H9 (cell line): ENCODE measurements around the gene TTC7B. TPM values are rescaled to one million over a fixed set of nuclear protein-coding genes. Genes with fewer than 3 reads are reported as not detected.

Source experiments
- DNase-seq: peaks from one replicate; pipeline ENCODE4 v3.0.0-alpha.2; 2017
- H2AFZ ChIP-seq: one replicate; pipeline ENCODE4 v1.6.1; 2013; ENCODE audit warnings: mild to moderate bottlenecking, low read length, control low read depth, moderate library complexity
- H2AK5ac ChIP-seq: 2 replicates; pipeline ENCODE4 v1.6.1; 2013; ENCODE audit warnings: low read length, control low read depth, mixed read lengths; ENCODE audit not compliant: insufficient read length
- H2BK120ac ChIP-seq: one replicate; pipeline ENCODE4 v1.6.1; 2013; ENCODE audit warnings: low read depth, mild to moderate bottlenecking, low read length, control low read depth, inconsistent platforms; ENCODE audit not compliant: poor library complexity, severe bottlenecking
- H2BK12ac ChIP-seq: 2 replicates; pipeline ENCODE4 v1.6.1; 2013; ENCODE audit warnings: low read length, control low read depth, mixed read lengths, low read depth; ENCODE audit not compliant: insufficient read length
- H2BK15ac ChIP-seq: 2 replicates; pipeline ENCODE4 v1.6.1; 2013; ENCODE audit warnings: low read depth, low read length, control low read depth
- H2BK20ac ChIP-seq: one replicate; pipeline ENCODE4 v1.6.1; 2013; ENCODE audit warnings: low read depth, mild to moderate bottlenecking, low read length, control low read depth, inconsistent platforms; ENCODE audit not compliant: poor library complexity, severe bottlenecking
- H2BK5ac ChIP-seq: 2 replicates; pipeline ENCODE4 v1.6.1; 2013; ENCODE audit warnings: low read length, control low read depth, mixed read lengths; ENCODE audit not compliant: insufficient read length
- H3K14ac ChIP-seq: 2 replicates; pipeline ENCODE4 v1.6.1; 2013; ENCODE audit warnings: low read length, control low read depth; ENCODE audit not compliant: insufficient read depth
- H3K18ac ChIP-seq: 2 replicates; pipeline ENCODE4 v1.6.1; 2013; ENCODE audit warnings: low read depth, mild to moderate bottlenecking, mixed read lengths, low read length, control low read depth; ENCODE audit not compliant: insufficient read length
- H3K23ac ChIP-seq: 2 replicates; pipeline ENCODE4 v1.6.1; 2013; ENCODE audit warnings: low read length, control low read depth, mixed read lengths, low read depth; ENCODE audit not compliant: insufficient read length
- H3K23me2 ChIP-seq: 2 replicates; pipeline ENCODE4 v1.6.1; 2013; ENCODE audit warnings: low read depth, mild to moderate bottlenecking, mixed read lengths, low read length, control low read depth; ENCODE audit not compliant: insufficient read length, poor library complexity, severe bottlenecking
- H3K27ac ChIP-seq: 2 replicates; pipeline ENCODE4 v1.5.1; 2013; ENCODE audit warnings: low read length, control low read depth, mixed read lengths, low read depth; ENCODE audit not compliant: insufficient read length
- H3K27me3 ChIP-seq: 2 replicates; pipeline ENCODE4 v1.6.1; 2013; ENCODE audit warnings: low read length, control low read depth, inconsistent platforms; ENCODE audit not compliant: insufficient read depth
- H3K4ac ChIP-seq: 2 replicates; pipeline ENCODE4 v1.6.1; 2013; ENCODE audit warnings: low read depth, mild to moderate bottlenecking, control low read depth, inconsistent platforms, low read length, moderate library complexity
- H3K4me1 ChIP-seq: 2 replicates; pipeline ENCODE4 v1.6.1; 2013; ENCODE audit warnings: low read length, control low read depth, inconsistent platforms; ENCODE audit not compliant: insufficient read depth
- H3K4me2 ChIP-seq: 2 replicates; pipeline ENCODE4 v1.6.1; 2013; ENCODE audit warnings: low read length, control low read depth, mixed read lengths; ENCODE audit not compliant: insufficient read length, insufficient read depth
- H3K56ac ChIP-seq: 2 replicates; pipeline ENCODE4 v1.6.1; 2013; ENCODE audit warnings: low read depth, mild to moderate bottlenecking, mixed read lengths, low read length, control low read depth; ENCODE audit not compliant: insufficient read length
- H3K79me1 ChIP-seq: 2 replicates; pipeline ENCODE4 v1.6.1; 2013; ENCODE audit warnings: low read depth, mild to moderate bottlenecking, moderate library complexity, low read length, control low read depth, inconsistent platforms; ENCODE audit not compliant: insufficient read depth, poor library complexity, severe bottlenecking
- H3K79me2 ChIP-seq: 2 replicates; pipeline ENCODE4 v1.6.1; 2013; ENCODE audit warnings: low read length, control low read depth, inconsistent platforms; ENCODE audit not compliant: insufficient read depth
- H3K9ac ChIP-seq: 2 replicates; pipeline ENCODE4 v1.6.1; 2013; ENCODE audit warnings: low read length, control low read depth, mixed read lengths; ENCODE audit not compliant: insufficient read length; ENCODE audit errors: extremely low read depth
- H3K9me3 ChIP-seq: one replicate; pipeline ENCODE4 v1.6.1; 2013; ENCODE audit warnings: low read depth, low read length, inconsistent platforms; ENCODE audit not compliant: control insufficient read depth
- H3T11ph ChIP-seq: one replicate; pipeline ENCODE4 v1.6.1; 2013; ENCODE audit warnings: mild to moderate bottlenecking, low read length, control low read depth, inconsistent platforms
- H4K20me1 ChIP-seq: one replicate; pipeline ENCODE4 v1.6.1; 2013; ENCODE audit not compliant: control insufficient read depth, insufficient read length, insufficient read depth
- H4K5ac ChIP-seq: 2 replicates; pipeline ENCODE4 v1.6.1; 2013; ENCODE audit warnings: low read depth, mild to moderate bottlenecking, mixed read lengths, low read length, control low read depth; ENCODE audit not compliant: insufficient read length
- H4K8ac ChIP-seq: replicated peaks from 2 replicates; pipeline ENCODE4 v1.6.1; 2013; ENCODE audit warnings: low read length, control low read depth, mixed read lengths, low read depth; ENCODE audit not compliant: insufficient read length
- H4K91ac ChIP-seq: 2 replicates; pipeline ENCODE4 v1.6.1; 2013; ENCODE audit warnings: low read depth, mild to moderate bottlenecking, moderate library complexity, mixed read lengths, low read length, control low read depth; ENCODE audit not compliant: insufficient read length
- H3K27ac Mint-ChIP-seq, 3 experiments: 2 replicates in 2 of 3; 3 replicates in 1 of 3; pipeline ENCODE4 v1.8.0; 2020 to 2021; ENCODE audit warnings: mixed read lengths in 3 of 3, mild to moderate bottlenecking in 1 of 3, moderate library complexity in 1 of 3
- H3K27me3 Mint-ChIP-seq: 2 replicates; pipeline ENCODE4 v1.8.0; 2021; ENCODE audit warnings: low read depth, mild to moderate bottlenecking, moderate library complexity, mixed read lengths
- H3K36me3 Mint-ChIP-seq, 3 experiments: 2 replicates in 2 of 3; 3 replicates in 1 of 3; pipeline ENCODE4 v1.8.0; 2020 to 2021; ENCODE audit warnings: low read depth in 3 of 3, mixed read lengths in 3 of 3; ENCODE audit not compliant: insufficient read depth in 1 of 3
- H3K4me1 Mint-ChIP-seq, 2 experiments: 2 replicates each; pipeline ENCODE4 v1.8.0; 2020; ENCODE audit warnings: mixed read lengths in 2 of 2
- H3K4me3 Mint-ChIP-seq, 2 experiments: 2 replicates in 1 of 2; 3 replicates in 1 of 2; pipeline ENCODE4 v1.8.0; 2020 to 2021; ENCODE audit warnings: mild to moderate bottlenecking in 2 of 2, mixed read lengths in 2 of 2, moderate library complexity in 1 of 2
- H3K9me3 Mint-ChIP-seq, 2 experiments: 2 replicates in 1 of 2; 3 replicates in 1 of 2; pipeline ENCODE4 v1.8.0; 2020; ENCODE audit warnings: mild to moderate bottlenecking in 2 of 2, mixed read lengths in 2 of 2, moderate library complexity in 1 of 2
- CTCF ChIP-seq: fragments of 200-600 bp; sonication (generic); conservative IDR thresholded peaks from 3 replicates; pipeline ENCODE4 v1.8.0; 2021; ENCODE audit warnings: antibody characterized with exemption, mild to moderate bottlenecking
- WGBS: extraction: QIAGEN DNeasy Blood & Tissue Kit; methylation state at CpG from one replicate; pipeline ENCODE4 v1.1.7; 2013; ENCODE audit warnings: missing lambda C conversion rate, low lambda C conversion rate, mixed read lengths; ENCODE audit not compliant: insufficient read length; ENCODE audit errors: extremely low coverage; 5-methylcytosine and 5-hydroxymethylcytosine counted together
- total RNA-seq: library from RNA; stranded (reverse); gene quantifications from 2 replicates; pipeline ENCODE4 v1.2.1, GENCODE V29; 2021

Gene TTC7B
- total RNA-seq, 1 experiment from 2014 or later, result 33.7 TPM

- Histone ChIP-seq H3K9ac (no peak overlapping the region), H3K27ac (no peak overlapping the region), H2BK5ac (no peak overlapping the region), H2BK15ac (no peak overlapping the region), H2BK12ac (no peak overlapping the region), H3K9me3 (no peaks in the 10 kb centered on the region), H4K91ac (no peak overlapping the region), H2BK120ac (no peak overlapping the region), H3K14ac (no peak overlapping the region), H3K23ac (no peak overlapping the region), H3K23me2 (no peaks in the 10 kb centered on the region), H3K4ac (no peak overlapping the region; the same call in 1 of the 2 replicates), H4K8ac (no peak overlapping the region), H3K18ac (no peak overlapping the region), H3K4me1 (no peaks in the 10 kb centered on the region), H3K79me2 (no peaks in the 10 kb centered on the region), H2AFZ (no peak overlapping the region), H2AK5ac (no peak overlapping the region), H3T11ph (no peak overlapping the region), H2BK20ac (no peak overlapping the region), H3K4me2 (no peak overlapping the region), H3K27me3 (no peaks in the 10 kb centered on the region), H4K20me1 (no peaks in the 10 kb centered on the region), H4K5ac (no peak overlapping the region), H3K56ac (no peak overlapping the region), H3K79me1 (no peaks in the 10 kb centered on the region)
- H3K4me3 Mint-ChIP-seq, result no peak overlapping the region
- H3K4me1 Mint-ChIP-seq, result no peaks in the 10 kb centered on the region
- H3K36me3 Mint-ChIP-seq, result no peaks in the 10 kb centered on the region
- no CpG with 5 or more reads among the region's 7 CpGs for WGBS
- no peak overlapping the region for H3K27ac Mint-ChIP-seq
- no peak for DNase-seq
- peaks cover 0 to 5% of the 10 kb centered on the region in 2 experiments; a peak in 1 of 5 replicates for H3K9me3 Mint-ChIP-seq
- no peak for TF ChIP-seq CTCF
- H3K27me3 Mint-ChIP-seq, result peaks cover 11% of the 10 kb centered on the region
Measured at GRCh38 chr14:90836692-90837063, 20.4 kb upstream of the TTC7B start.
